ENCODE results near the gene ATP5PD.

The ATP5PD gene

GRCh38 chr17:75024686-75025397 lies 21.9 kb downstream of the ATP5PD start:
- no peak overlapping the region for H3K4me3 ChIP-seq (replicated peaks in 1 of 2; ENCODE audit: low read depth in 2 of 2, low read length in 2 of 2)
- DNase-seq (ENCODE audit: low read depth in 2 of 2), result no peak
- TF ChIP-seq CTCF (IDR thresholded peaks at IDR 0.05; ENCODE audit: low read depth, low read length), result no peak

- no peak overlapping the region for H3K4me3 ChIP-seq (replicated peaks in 1 of 2; ENCODE audit: low read depth in 2 of 2, low read length in 2 of 2)
- TF ChIP-seq CTCF (IDR thresholded peaks at IDR 0.05; ENCODE audit: low read depth, low read length), result no peak
- DNase-seq (ENCODE audit: low read depth in 2 of 2), result no peak
Measured at GRCh38 chr17:75020331-75021110, 26.2 kb downstream of the ATP5PD start.

- no peak for TF ChIP-seq CTCF (IDR thresholded peaks at IDR 0.05; ENCODE audit: low read depth, low read length)
- DNase-seq (ENCODE audit: low read depth in 2 of 2), result no peak
Measured at GRCh38 chr17:75019710-75020109, 27.1 kb downstream of the ATP5PD start.

GRCh38 chr17:75019146-75019545 lies 27.6 kb downstream of the ATP5PD start:
- no peak for DNase-seq (ENCODE audit: low read depth in 2 of 2)
- no peak for TF ChIP-seq CTCF (IDR thresholded peaks at IDR 0.05; ENCODE audit: low read depth, low read length)
- H3K4me3 ChIP-seq (replicated peaks in 1 of 2; ENCODE audit: low read depth in 2 of 2, low read length in 2 of 2), result no peak overlapping the region

More at GRCh38 chr17:75019710-75020109, 27.1 kb downstream of the ATP5PD start:
- H3K4me3 ChIP-seq (replicated peaks in 1 of 2; ENCODE audit: low read depth in 2 of 2, low read length in 2 of 2), result no peak overlapping the region

- H3K4me3 ChIP-seq (replicated peaks in 1 of 2; ENCODE audit: low read depth in 2 of 2, low read length in 2 of 2), result peak overlapping the region; percentile 84 to 90
- no peak for TF ChIP-seq CTCF (IDR thresholded peaks at IDR 0.05; ENCODE audit: low read depth, low read length)
- DNase-seq (ENCODE audit: low read depth in 2 of 2), result no peak
Measured at GRCh38 chr17:75013092-75013559, 33.6 kb downstream of the ATP5PD start.

- peak; percentile 78 for TF ChIP-seq CTCF (IDR thresholded peaks at IDR 0.05; ENCODE audit: low read depth, low read length)
- peak; percentile 87 to 91 for DNase-seq (ENCODE audit: low read depth in 2 of 2)
- H3K4me3 ChIP-seq (replicated peaks in 1 of 2; ENCODE audit: low read depth in 2 of 2, low read length in 2 of 2), result peak within 1 kb of the TSS; percentile 84 to 90
Measured at GRCh38 chr17:75012346-75013091, 34.2 kb downstream of the ATP5PD start, which contains the start of gene MRPL58. Gene MRPL58 (plus strand): TSS chr17:75012670. CDS start chr17:75012687, 17 bp downstream.
